Measurements from ENCODE around the gene POLE4.

POLE4 gene

DNA sequence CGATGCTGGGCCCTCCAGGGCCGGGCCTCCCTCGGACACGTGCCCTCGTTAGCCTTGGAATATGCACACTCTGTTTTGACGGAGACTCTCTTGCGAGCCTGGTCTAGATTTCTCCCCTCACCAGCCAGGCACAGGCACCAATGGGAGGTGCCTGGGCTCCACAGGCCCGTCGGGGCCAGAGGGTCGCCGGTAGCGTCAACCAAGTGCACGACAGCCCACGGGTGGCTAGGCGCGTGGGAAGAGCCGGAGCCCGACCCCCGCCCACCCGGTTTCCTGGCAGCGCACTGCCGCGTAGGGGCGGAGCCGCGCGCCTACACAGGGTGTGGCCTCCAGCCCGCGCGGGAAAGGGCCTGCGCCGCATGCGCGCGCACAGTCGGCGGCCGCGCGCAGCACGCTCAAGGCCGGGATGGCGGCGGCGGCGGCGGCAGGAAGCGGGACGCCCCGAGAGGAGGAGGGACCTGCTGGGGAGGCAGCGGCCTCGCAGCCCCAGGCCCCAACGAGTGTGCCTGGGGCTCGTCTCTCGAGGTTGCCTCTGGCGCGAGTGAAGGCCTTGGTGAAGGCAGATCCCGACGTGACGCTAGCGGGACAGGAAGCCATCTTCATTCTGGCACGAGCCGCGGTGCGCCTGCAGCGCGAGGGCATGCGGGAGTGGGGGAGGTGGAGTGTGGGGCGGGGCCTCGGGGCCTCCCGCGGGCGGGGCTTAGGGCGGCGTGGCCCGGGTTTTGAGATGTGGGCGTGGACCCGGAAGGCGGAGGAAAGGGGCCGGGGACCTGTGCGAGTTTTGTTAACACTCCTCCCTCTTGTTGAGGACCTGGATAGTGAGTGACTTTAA, at the start of gene POLE4:
Gene POLE4 (plus strand): TSS at position 370 of the 832 bp plus-strand sequence. CDS start 37 bp downstream, at position 407.
- ATAC-seq (replicated peaks; ENCODE audit: extremely low read depth, poor library complexity, severe bottlenecking) (peak; percentile 85), DNase-seq (ENCODE audit: low spot score in 2 of 2) (peak; percentile 88 to 90)
- no peaks in the 10 kb centered on the region for H3K27me3 Mint-ChIP-seq
- peak within 1 kb of the TSS; percentile 76 for H3K4me3 Mint-ChIP-seq
- H3K4me1 Mint-ChIP-seq, result peaks cover 45% of the 10 kb centered on the region
- H3K27ac Mint-ChIP-seq (ENCODE audit: low read depth), result peak within 1 kb of the TSS; percentile 89
- peaks cover 23% of the 10 kb centered on the region for H3K36me3 Mint-ChIP-seq (ENCODE audit: insufficient read depth)
- H3K9me3 Mint-ChIP-seq, result no peaks in the 10 kb centered on the region

- H3K27ac Mint-ChIP-seq (ENCODE audit: low read depth), result no peak overlapping the region
- DNase-seq (ENCODE audit: low spot score in 2 of 2), result no peak
- H3K4me1 Mint-ChIP-seq, result peaks cover 7% of the 10 kb centered on the region
- H3K36me3 Mint-ChIP-seq (ENCODE audit: insufficient read depth), result no peaks in the 10 kb centered on the region
- no peaks in the 10 kb centered on the region for H3K9me3 Mint-ChIP-seq
- no peak overlapping the region for H3K4me3 Mint-ChIP-seq
- peaks cover 57% of the 10 kb centered on the region for H3K27me3 Mint-ChIP-seq
- ATAC-seq (replicated peaks; ENCODE audit: extremely low read depth, poor library complexity, severe bottlenecking), result no peak
Observed at GRCh38 chr2:74908748-74909444, 49.5 kb upstream of the POLE4 start.

- no peak for DNase-seq (ENCODE audit: low spot score in 2 of 2)
- H3K27me3 Mint-ChIP-seq, result peaks cover 70% of the 10 kb centered on the region
- no peak overlapping the region for H3K27ac Mint-ChIP-seq (ENCODE audit: low read depth)
- no peaks in the 10 kb centered on the region for H3K36me3 Mint-ChIP-seq (ENCODE audit: insufficient read depth)
- no peak overlapping the region for H3K4me3 Mint-ChIP-seq
- no peaks in the 10 kb centered on the region for H3K9me3 Mint-ChIP-seq
- no peak for ATAC-seq (replicated peaks; ENCODE audit: extremely low read depth, poor library complexity, severe bottlenecking)
- H3K4me1 Mint-ChIP-seq, result peaks cover 14% of the 10 kb centered on the region
Observed at GRCh38 chr2:74910245-74910644, 48.2 kb upstream of the POLE4 start.

DNA sequence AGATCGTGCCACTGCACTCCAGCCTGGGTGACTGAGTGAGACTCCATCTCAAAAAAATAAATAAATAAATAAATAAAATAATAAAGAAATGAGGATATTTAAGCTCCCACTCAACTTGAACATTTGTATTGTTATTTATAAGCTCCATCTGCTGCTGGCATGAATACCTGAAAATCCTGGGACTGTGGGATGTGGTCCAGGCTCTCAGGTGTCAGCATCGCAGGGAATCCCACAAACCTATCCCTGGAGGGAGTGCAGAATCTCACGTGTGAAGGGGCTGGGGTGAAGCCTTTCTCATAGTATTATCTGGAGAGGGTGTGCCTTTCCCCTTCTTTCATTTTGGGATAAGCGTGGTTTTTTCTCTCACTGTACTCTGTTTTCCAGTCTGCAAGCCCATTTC, 47.4 kb upstream of the POLE4 start:
- peaks cover 14% of the 10 kb centered on the region for H3K4me1 Mint-ChIP-seq
- ATAC-seq (replicated peaks; ENCODE audit: extremely low read depth, poor library complexity, severe bottlenecking) (no peak), DNase-seq (ENCODE audit: low spot score in 2 of 2) (no peak)
- H3K4me3 Mint-ChIP-seq, result no peak overlapping the region
- H3K27me3 Mint-ChIP-seq, result peaks cover 74% of the 10 kb centered on the region
- H3K27ac Mint-ChIP-seq (ENCODE audit: low read depth), result no peak overlapping the region
- no peaks in the 10 kb centered on the region for H3K9me3 Mint-ChIP-seq
- no peaks in the 10 kb centered on the region for H3K36me3 Mint-ChIP-seq (ENCODE audit: insufficient read depth)

- ATAC-seq (replicated peaks; ENCODE audit: extremely low read depth, poor library complexity, severe bottlenecking) (peak; percentile 26), DNase-seq (ENCODE audit: low spot score in 2 of 2) (no peak)
- Mint-ChIP-seq H3K9me3 (no peaks in the 10 kb centered on the region), H3K36me3 (ENCODE audit: insufficient read depth) (no peaks in the 10 kb centered on the region), H3K27ac (ENCODE audit: low read depth) (no peak overlapping the region), H3K4me1 (peaks cover 7% of the 10 kb centered on the region), H3K4me3 (no peak overlapping the region), H3K27me3 (peaks cover 42% of the 10 kb centered on the region)
Observed at GRCh38 chr2:74915743-74916142, 42.7 kb upstream of the POLE4 start.

GRCh38 chr2:74916394-74916793, 42.0 kb upstream of the POLE4 start:
- H3K27me3 Mint-ChIP-seq, result peaks cover 46% of the 10 kb centered on the region
- H3K9me3 Mint-ChIP-seq, result no peaks in the 10 kb centered on the region
- ATAC-seq (replicated peaks; ENCODE audit: extremely low read depth, poor library complexity, severe bottlenecking) (no peak), DNase-seq (ENCODE audit: low spot score in 2 of 2) (no peak)
- no peaks in the 10 kb centered on the region for H3K36me3 Mint-ChIP-seq (ENCODE audit: insufficient read depth)
- H3K4me3 Mint-ChIP-seq, result no peak overlapping the region
- peaks cover 7% of the 10 kb centered on the region for H3K4me1 Mint-ChIP-seq
- H3K27ac Mint-ChIP-seq (ENCODE audit: low read depth), result no peak overlapping the region

DNA sequence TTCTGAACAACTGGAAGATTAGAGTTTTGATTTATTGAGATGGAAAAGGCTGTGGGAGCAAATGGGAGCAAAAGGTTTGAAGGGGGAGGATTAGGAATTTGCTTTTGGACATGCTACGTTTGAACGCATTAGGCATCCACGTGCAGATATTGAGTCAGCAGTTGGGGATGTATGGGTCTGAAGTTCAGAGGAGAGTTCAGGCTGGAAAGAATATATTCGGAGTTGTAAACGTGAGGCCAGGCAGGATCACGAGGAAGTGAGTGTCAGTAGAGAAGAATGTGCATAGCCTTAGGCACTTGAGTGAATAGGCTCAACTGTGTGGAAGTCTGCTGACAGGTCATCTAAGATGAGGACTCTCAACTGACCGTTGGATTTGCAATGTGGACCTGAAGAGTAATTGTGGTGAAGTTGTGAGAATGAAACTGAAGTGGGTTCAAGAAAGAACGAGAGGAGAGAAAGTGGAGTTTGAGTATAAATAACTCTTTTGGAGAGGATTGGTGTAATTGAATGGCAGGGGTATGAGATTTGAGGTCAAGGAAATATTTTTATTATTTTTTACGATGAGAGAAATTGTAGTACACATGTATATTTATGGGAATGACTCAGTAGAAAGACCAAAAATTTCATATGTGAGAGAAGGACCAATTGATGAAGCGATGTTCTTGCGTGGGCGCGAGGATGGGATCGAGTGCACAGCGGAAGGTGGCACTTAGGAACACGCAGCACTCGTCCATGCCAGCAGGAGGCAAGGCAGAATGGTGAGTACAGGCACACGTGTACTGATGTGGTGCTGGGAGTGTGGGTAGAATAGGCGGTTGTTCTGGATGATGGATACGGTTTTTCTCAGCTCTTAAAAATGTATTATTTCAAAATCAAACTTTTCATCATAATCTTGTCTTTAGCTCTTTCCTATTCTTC, 40.5 kb upstream of the POLE4 start:
- no peak for DNase-seq (ENCODE audit: low spot score in 2 of 2)
- no peak overlapping the region for H3K4me3 Mint-ChIP-seq
- H3K9me3 Mint-ChIP-seq, result no peaks in the 10 kb centered on the region
- H3K27me3 Mint-ChIP-seq, result peaks cover 40% of the 10 kb centered on the region
- no peaks in the 10 kb centered on the region for H3K36me3 Mint-ChIP-seq (ENCODE audit: insufficient read depth)
- ATAC-seq (replicated peaks; ENCODE audit: extremely low read depth, poor library complexity, severe bottlenecking), result no peak
- H3K4me1 Mint-ChIP-seq, result peaks cover 7% of the 10 kb centered on the region
- H3K27ac Mint-ChIP-seq (ENCODE audit: low read depth), result no peak overlapping the region

DNA sequence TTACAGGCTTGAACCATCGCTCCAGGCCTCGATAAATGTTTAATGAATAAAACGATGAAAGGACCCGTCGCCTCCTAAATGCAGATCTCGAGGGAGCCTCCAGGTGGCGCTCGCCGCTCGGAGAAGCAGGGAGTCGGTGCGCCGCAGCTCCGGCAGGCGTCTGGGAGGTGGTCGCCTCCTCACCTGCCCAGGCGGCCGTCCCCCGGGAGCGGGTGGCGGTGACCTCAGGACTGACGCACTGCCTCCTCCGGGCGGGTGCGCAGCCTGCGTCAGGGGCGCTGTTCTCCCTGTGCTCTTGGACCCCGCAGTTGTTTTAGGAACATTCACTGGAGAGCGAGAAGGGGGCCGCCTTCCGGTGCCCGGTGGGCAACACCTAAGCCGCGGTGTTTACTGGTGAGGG, 38.6 kb upstream of the POLE4 start:
- H3K4me1 Mint-ChIP-seq, result peaks cover 2% of the 10 kb centered on the region

GRCh38 chr2:74921236-74921736, 37.2 kb upstream of the POLE4 start:
- no peaks in the 10 kb centered on the region for H3K36me3 Mint-ChIP-seq (ENCODE audit: insufficient read depth)
- DNase-seq (ENCODE audit: low spot score in 2 of 2) (no peak), ATAC-seq (replicated peaks; ENCODE audit: extremely low read depth, poor library complexity, severe bottlenecking) (no peak)
- no peaks in the 10 kb centered on the region for H3K9me3 Mint-ChIP-seq
- H3K4me1 Mint-ChIP-seq, result no peaks in the 10 kb centered on the region
- H3K4me3 Mint-ChIP-seq, result no peak overlapping the region
- H3K27ac Mint-ChIP-seq (ENCODE audit: low read depth), result no peak overlapping the region
- peaks cover 14% of the 10 kb centered on the region for H3K27me3 Mint-ChIP-seq

More for the DNA sequence above, 38.6 kb upstream of the POLE4 start:
- Mint-ChIP-seq H3K27me3 (peaks cover 25% of the 10 kb centered on the region), H3K36me3 (ENCODE audit: insufficient read depth) (no peaks in the 10 kb centered on the region), H3K27ac (ENCODE audit: low read depth) (peak overlapping the region; percentile 48), H3K4me3 (no peak overlapping the region), H3K9me3 (no peaks in the 10 kb centered on the region)
- DNase-seq (ENCODE audit: low spot score in 2 of 2) (peak; percentile 51 to 55), ATAC-seq (replicated peaks; ENCODE audit: extremely low read depth, poor library complexity, severe bottlenecking) (peak; percentile 58)

- H3K36me3 Mint-ChIP-seq (ENCODE audit: insufficient read depth), result no peaks in the 10 kb centered on the region
- H3K27ac Mint-ChIP-seq (ENCODE audit: low read depth), result peak overlapping the region; percentile 32
- no peak overlapping the region for H3K4me3 Mint-ChIP-seq
- H3K27me3 Mint-ChIP-seq, result peaks cover 8% of the 10 kb centered on the region
- no peaks in the 10 kb centered on the region for H3K4me1 Mint-ChIP-seq
- no peak for ATAC-seq (replicated peaks; ENCODE audit: extremely low read depth, poor library complexity, severe bottlenecking)
- DNase-seq (ENCODE audit: low spot score in 2 of 2), result no peak
- H3K9me3 Mint-ChIP-seq, result no peaks in the 10 kb centered on the region
Observed at GRCh38 chr2:74922592-74923227, 35.7 kb upstream of the POLE4 start.

GRCh38 chr2:74924463-74925265, 33.8 kb upstream of the POLE4 start:
- ATAC-seq (replicated peaks; ENCODE audit: extremely low read depth, poor library complexity, severe bottlenecking), result no peak
- no peak overlapping the region for H3K4me3 Mint-ChIP-seq

More at GRCh38 chr2:74924463-74925265, 33.8 kb upstream of the POLE4 start:
- Mint-ChIP-seq H3K4me1 (no peaks in the 10 kb centered on the region), H3K27ac (ENCODE audit: low read depth) (no peak overlapping the region), H3K36me3 (ENCODE audit: insufficient read depth) (no peaks in the 10 kb centered on the region), H3K9me3 (no peaks in the 10 kb centered on the region), H3K27me3 (peaks cover 8% of the 10 kb centered on the region)
- DNase-seq (ENCODE audit: low spot score in 2 of 2), result no peak
